H9 (cell line): ENCODE results near the gene MORC4. TPM values are rescaled to one million over a fixed set of nuclear protein-coding genes. Genes with fewer than 3 reads are reported as not detected.

Experiments used
- DNase-seq: peaks from one replicate; pipeline ENCODE4 v3.0.0-alpha.2; 2017
- H2AFZ ChIP-seq: one replicate; pipeline ENCODE4 v1.6.1; 2013; ENCODE audit warnings: mild to moderate bottlenecking, low read length, control low read depth, moderate library complexity
- H2AK5ac ChIP-seq: 2 replicates; pipeline ENCODE4 v1.6.1; 2013; ENCODE audit warnings: low read length, control low read depth, mixed read lengths; ENCODE audit not compliant: insufficient read length
- H2BK120ac ChIP-seq: one replicate; pipeline ENCODE4 v1.6.1; 2013; ENCODE audit warnings: low read depth, mild to moderate bottlenecking, low read length, control low read depth, inconsistent platforms; ENCODE audit not compliant: poor library complexity, severe bottlenecking
- H2BK12ac ChIP-seq: 2 replicates; pipeline ENCODE4 v1.6.1; 2013; ENCODE audit warnings: low read length, control low read depth, mixed read lengths, low read depth; ENCODE audit not compliant: insufficient read length
- H2BK15ac ChIP-seq: 2 replicates; pipeline ENCODE4 v1.6.1; 2013; ENCODE audit warnings: low read depth, low read length, control low read depth
- H2BK20ac ChIP-seq: one replicate; pipeline ENCODE4 v1.6.1; 2013; ENCODE audit warnings: low read depth, mild to moderate bottlenecking, low read length, control low read depth, inconsistent platforms; ENCODE audit not compliant: poor library complexity, severe bottlenecking
- H2BK5ac ChIP-seq: 2 replicates; pipeline ENCODE4 v1.6.1; 2013; ENCODE audit warnings: low read length, control low read depth, mixed read lengths; ENCODE audit not compliant: insufficient read length
- H3K14ac ChIP-seq: 2 replicates; pipeline ENCODE4 v1.6.1; 2013; ENCODE audit warnings: low read length, control low read depth; ENCODE audit not compliant: insufficient read depth
- H3K18ac ChIP-seq: 2 replicates; pipeline ENCODE4 v1.6.1; 2013; ENCODE audit warnings: low read depth, mild to moderate bottlenecking, mixed read lengths, low read length, control low read depth; ENCODE audit not compliant: insufficient read length
- H3K23ac ChIP-seq: 2 replicates; pipeline ENCODE4 v1.6.1; 2013; ENCODE audit warnings: low read length, control low read depth, mixed read lengths, low read depth; ENCODE audit not compliant: insufficient read length
- H3K23me2 ChIP-seq: 2 replicates; pipeline ENCODE4 v1.6.1; 2013; ENCODE audit warnings: low read depth, mild to moderate bottlenecking, mixed read lengths, low read length, control low read depth; ENCODE audit not compliant: insufficient read length, poor library complexity, severe bottlenecking
- H3K27ac ChIP-seq: 2 replicates; pipeline ENCODE4 v1.5.1; 2013; ENCODE audit warnings: low read length, control low read depth, mixed read lengths, low read depth; ENCODE audit not compliant: insufficient read length
- H3K27me3 ChIP-seq: 2 replicates; pipeline ENCODE4 v1.6.1; 2013; ENCODE audit warnings: low read length, control low read depth, inconsistent platforms; ENCODE audit not compliant: insufficient read depth
- H3K4ac ChIP-seq: 2 replicates; pipeline ENCODE4 v1.6.1; 2013; ENCODE audit warnings: low read depth, mild to moderate bottlenecking, control low read depth, inconsistent platforms, low read length, moderate library complexity
- H3K4me1 ChIP-seq: 2 replicates; pipeline ENCODE4 v1.6.1; 2013; ENCODE audit warnings: low read length, control low read depth, inconsistent platforms; ENCODE audit not compliant: insufficient read depth
- H3K4me2 ChIP-seq: 2 replicates; pipeline ENCODE4 v1.6.1; 2013; ENCODE audit warnings: low read length, control low read depth, mixed read lengths; ENCODE audit not compliant: insufficient read length, insufficient read depth
- H3K56ac ChIP-seq: 2 replicates; pipeline ENCODE4 v1.6.1; 2013; ENCODE audit warnings: low read depth, mild to moderate bottlenecking, mixed read lengths, low read length, control low read depth; ENCODE audit not compliant: insufficient read length
- H3K79me1 ChIP-seq: 2 replicates; pipeline ENCODE4 v1.6.1; 2013; ENCODE audit warnings: low read depth, mild to moderate bottlenecking, moderate library complexity, low read length, control low read depth, inconsistent platforms; ENCODE audit not compliant: insufficient read depth, poor library complexity, severe bottlenecking
- H3K79me2 ChIP-seq: 2 replicates; pipeline ENCODE4 v1.6.1; 2013; ENCODE audit warnings: low read length, control low read depth, inconsistent platforms; ENCODE audit not compliant: insufficient read depth
- H3K9ac ChIP-seq: 2 replicates; pipeline ENCODE4 v1.6.1; 2013; ENCODE audit warnings: low read length, control low read depth, mixed read lengths; ENCODE audit not compliant: insufficient read length; ENCODE audit errors: extremely low read depth
- H3K9me3 ChIP-seq: one replicate; pipeline ENCODE4 v1.6.1; 2013; ENCODE audit warnings: low read depth, low read length, inconsistent platforms; ENCODE audit not compliant: control insufficient read depth
- H3T11ph ChIP-seq: one replicate; pipeline ENCODE4 v1.6.1; 2013; ENCODE audit warnings: mild to moderate bottlenecking, low read length, control low read depth, inconsistent platforms
- H4K20me1 ChIP-seq: one replicate; pipeline ENCODE4 v1.6.1; 2013; ENCODE audit not compliant: control insufficient read depth, insufficient read length, insufficient read depth
- H4K5ac ChIP-seq: 2 replicates; pipeline ENCODE4 v1.6.1; 2013; ENCODE audit warnings: low read depth, mild to moderate bottlenecking, mixed read lengths, low read length, control low read depth; ENCODE audit not compliant: insufficient read length
- H4K8ac ChIP-seq: replicated peaks from 2 replicates; pipeline ENCODE4 v1.6.1; 2013; ENCODE audit warnings: low read length, control low read depth, mixed read lengths, low read depth; ENCODE audit not compliant: insufficient read length
- H4K91ac ChIP-seq: 2 replicates; pipeline ENCODE4 v1.6.1; 2013; ENCODE audit warnings: low read depth, mild to moderate bottlenecking, moderate library complexity, mixed read lengths, low read length, control low read depth; ENCODE audit not compliant: insufficient read length
- H3K27ac Mint-ChIP-seq, 3 experiments: 2 replicates in 2 of 3; 3 replicates in 1 of 3; pipeline ENCODE4 v1.8.0; 2020 to 2021; ENCODE audit warnings: mixed read lengths in 3 of 3, mild to moderate bottlenecking in 1 of 3, moderate library complexity in 1 of 3
- H3K27me3 Mint-ChIP-seq: 2 replicates; pipeline ENCODE4 v1.8.0; 2021; ENCODE audit warnings: low read depth, mild to moderate bottlenecking, moderate library complexity, mixed read lengths
- H3K36me3 Mint-ChIP-seq, 3 experiments: 2 replicates in 2 of 3; 3 replicates in 1 of 3; pipeline ENCODE4 v1.8.0; 2020 to 2021; ENCODE audit warnings: low read depth in 3 of 3, mixed read lengths in 3 of 3; ENCODE audit not compliant: insufficient read depth in 1 of 3
- H3K4me1 Mint-ChIP-seq, 2 experiments: 2 replicates each; pipeline ENCODE4 v1.8.0; 2020; ENCODE audit warnings: mixed read lengths in 2 of 2
- H3K4me3 Mint-ChIP-seq, 2 experiments: 2 replicates in 1 of 2; 3 replicates in 1 of 2; pipeline ENCODE4 v1.8.0; 2020 to 2021; ENCODE audit warnings: mild to moderate bottlenecking in 2 of 2, mixed read lengths in 2 of 2, moderate library complexity in 1 of 2
- H3K9me3 Mint-ChIP-seq, 2 experiments: 2 replicates in 1 of 2; 3 replicates in 1 of 2; pipeline ENCODE4 v1.8.0; 2020; ENCODE audit warnings: mild to moderate bottlenecking in 2 of 2, mixed read lengths in 2 of 2, moderate library complexity in 1 of 2
- WGBS: extraction: QIAGEN DNeasy Blood & Tissue Kit; methylation state at CpG from one replicate; pipeline ENCODE4 v1.1.7; 2013; ENCODE audit warnings: missing lambda C conversion rate, low lambda C conversion rate, mixed read lengths; ENCODE audit not compliant: insufficient read length; ENCODE audit errors: extremely low coverage; 5-methylcytosine and 5-hydroxymethylcytosine counted together
- total RNA-seq: library from RNA; stranded (reverse); gene quantifications from 2 replicates; pipeline ENCODE4 v1.2.1, GENCODE V29; 2021
- TF ChIP-seq, protein P1 (sequence below): fragments of 200-600 bp; sonication (generic); conservative IDR thresholded peaks from 3 replicates; pipeline ENCODE4 v1.8.0; 2021; ENCODE audit warnings: antibody characterized with exemption, mild to moderate bottlenecking

MORC4 gene
- total RNA-seq, 1 experiment from 2014 or later = 4.3 TPM

DNA sequence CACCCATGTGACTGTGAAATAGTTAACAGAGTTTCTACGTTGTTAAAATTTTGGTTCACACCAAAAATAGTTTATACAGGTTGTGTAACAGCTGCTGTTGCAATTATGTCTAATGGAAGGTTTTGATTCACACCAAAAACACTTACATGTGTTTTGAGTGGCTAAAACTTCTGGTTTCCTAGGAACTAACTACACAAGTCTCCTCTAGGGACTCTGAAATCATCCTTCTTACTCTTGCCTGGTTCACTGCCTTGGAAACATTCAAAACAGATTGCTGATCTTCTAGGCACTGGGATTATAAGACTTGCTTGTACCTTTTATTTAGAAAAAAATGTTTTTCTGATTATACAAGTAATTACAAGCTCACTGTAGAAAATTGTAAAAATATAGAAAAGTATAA, 14.9 kb upstream of the MORC4 start:
- Histone ChIP-seq H4K20me1 (no peaks in the 10 kb centered on the region), H3K18ac (no peak overlapping the region), H3K56ac (no peak overlapping the region), H3K79me2 (no peaks in the 10 kb centered on the region), H4K91ac (no peak overlapping the region), H3K4ac (no peak overlapping the region), H2BK5ac (no peak overlapping the region), H4K8ac (no peak overlapping the region), H2BK20ac (no peak overlapping the region), H3K4me1 (no peaks in the 10 kb centered on the region), H4K5ac (no peak overlapping the region), H2AFZ (no peak overlapping the region), H3K23me2 (no peaks in the 10 kb centered on the region), H3T11ph (no peak overlapping the region), H3K4me2 (no peak overlapping the region), H2BK15ac (no peak overlapping the region), H3K27ac (no peak overlapping the region), H3K9me3 (no peaks in the 10 kb centered on the region), H3K27me3 (no peaks in the 10 kb centered on the region), H2BK12ac (no peak overlapping the region), H3K14ac (no peak overlapping the region), H3K23ac (no peak overlapping the region), H3K79me1 (no peaks in the 10 kb centered on the region), H3K9ac (no peak overlapping the region), H2BK120ac (no peak overlapping the region), H2AK5ac (no peak overlapping the region)
- no peaks in the 10 kb centered on the region for H3K4me1 Mint-ChIP-seq
- H3K27me3 Mint-ChIP-seq = no peaks in the 10 kb centered on the region; the same call in none of the 2 replicates
- no peak overlapping the region for H3K4me3 Mint-ChIP-seq
- DNase-seq = no peak
- H3K9me3 Mint-ChIP-seq = peaks cover 0 to 25% of the 10 kb centered on the region in 2 experiments; a peak in 1 of 5 replicates
- no peaks in the 10 kb centered on the region; a peak in 1 of 7 replicates for H3K36me3 Mint-ChIP-seq
- no CpG with 5 or more reads among the region's 1 CpG for WGBS
- TF ChIP-seq, protein P1, sequence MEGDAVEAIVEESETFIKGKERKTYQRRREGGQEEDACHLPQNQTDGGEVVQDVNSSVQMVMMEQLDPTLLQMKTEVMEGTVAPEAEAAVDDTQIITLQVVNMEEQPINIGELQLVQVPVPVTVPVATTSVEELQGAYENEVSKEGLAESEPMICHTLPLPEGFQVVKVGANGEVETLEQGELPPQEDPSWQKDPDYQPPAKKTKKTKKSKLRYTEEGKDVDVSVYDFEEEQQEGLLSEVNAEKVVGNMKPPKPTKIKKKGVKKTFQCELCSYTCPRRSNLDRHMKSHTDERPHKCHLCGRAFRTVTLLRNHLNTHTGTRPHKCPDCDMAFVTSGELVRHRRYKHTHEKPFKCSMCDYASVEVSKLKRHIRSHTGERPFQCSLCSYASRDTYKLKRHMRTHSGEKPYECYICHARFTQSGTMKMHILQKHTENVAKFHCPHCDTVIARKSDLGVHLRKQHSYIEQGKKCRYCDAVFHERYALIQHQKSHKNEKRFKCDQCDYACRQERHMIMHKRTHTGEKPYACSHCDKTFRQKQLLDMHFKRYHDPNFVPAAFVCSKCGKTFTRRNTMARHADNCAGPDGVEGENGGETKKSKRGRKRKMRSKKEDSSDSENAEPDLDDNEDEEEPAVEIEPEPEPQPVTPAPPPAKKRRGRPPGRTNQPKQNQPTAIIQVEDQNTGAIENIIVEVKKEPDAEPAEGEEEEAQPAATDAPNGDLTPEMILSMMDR = no peak
- H3K27ac Mint-ChIP-seq = no peak overlapping the region
